Measurements from ENCODE around the gene GLCCI1. TPM values are rescaled to one million over a fixed set of nuclear protein-coding genes. Genes with fewer than 3 reads are reported as not detected.

Gene GLCCI1
- total and polyA plus RNA-seq, 2 donors (not counting 3 experiments of a cell fraction or from before 2014, with no cell fraction given) = 2.3 to 5.6 TPM

- no peaks in the 10 kb centered on the region for H3K9me1 ChIP-seq (replicated peaks; ENCODE audit: control insufficient read depth, extremely low read depth, insufficient read depth, low read length)
- H3K79me2 ChIP-seq (ENCODE audit: control insufficient read depth, insufficient read depth, low read length) = no peaks in the 10 kb centered on the region
- BruUV-seq (replicated peaks) = no TSS peak
- FAIRE-seq (peak; percentile 18), DNase-seq (ENCODE audit: low read depth, low spot score) (no peak)
- H3K27ac ChIP-seq (ENCODE audit: insufficient read depth, low read depth, low read length) = no peak overlapping the region
- no peaks in the 10 kb centered on the region for H4K20me1 ChIP-seq (replicated peaks; ENCODE audit: control insufficient read depth, extremely low read depth, insufficient read depth, low read length)
- dilution Hi-C loops (cut with MboI; ENCODE audit: extremely low pct_ligation_motif_present, low sequenced_read_pairs) (no loop called here), intact Hi-C loops (cut with micrococcal nuclease) (no loop called here)
- no peak overlapping the region for H3K4me3 ChIP-seq (replicated peaks in 1 of 3; ENCODE audit: insufficient read depth in 1 of 3, low read depth in 1 of 3, low read length in 3 of 3)
- H3K9ac ChIP-seq (replicated peaks; ENCODE audit: extremely low read depth, insufficient read depth, low read length) = no peak overlapping the region
- H3K9me3 ChIP-seq (replicated peaks; ENCODE audit: control insufficient read depth, insufficient read depth, low read length) = no peaks in the 10 kb centered on the region
- CTCF ChIA-PET = no interaction called here
- no peaks in the 10 kb centered on the region for H3K4me1 ChIP-seq (ENCODE audit: control insufficient read depth, extremely low read depth, insufficient read depth, low read length)
- TF ChIP-seq FOS (IDR thresholded peaks at IDR 0.05; ENCODE audit: borderline replicate concordance, insufficient read depth, low read length) = no peak
- TF ChIP-seq POLR2A (IDR thresholded peaks at IDR 0.05; ENCODE audit: low read depth, low read length) = no peak
- TF ChIP-seq JUN (IDR thresholded peaks at IDR 0.05; ENCODE audit: borderline replicate concordance, insufficient read depth, insufficient read length, low read depth) = no peak
- no peak for TF ChIP-seq EZH2 (IDR thresholded peaks at IDR 0.05; ENCODE audit: borderline replicate concordance, low read depth, low read length, severe bottlenecking)
- TF ChIP-seq CTCF (IDR thresholded peaks at IDR 0.05; ENCODE audit: extremely low read depth in 1 of 2, insufficient read depth in 1 of 2, low read depth in 1 of 2, low read length in 2 of 2) = no peak
- no peak for TF ChIP-seq POLR2AphosphoS5 (IDR thresholded peaks at IDR 0.05; ENCODE audit: insufficient read depth, low read depth, low read length)
- TF ChIP-seq MYC (IDR thresholded peaks at IDR 0.05; ENCODE audit: low read depth, low read length) = no peak
- no peak for TF ChIP-seq GATA2 (IDR thresholded peaks at IDR 0.05; ENCODE audit: insufficient read depth, insufficient read length, low read depth, low read length)
- no peak for TF ChIP-seq MAX (IDR thresholded peaks at IDR 0.05; ENCODE audit: insufficient read depth, insufficient read length)
- POLR2A ChIA-PET = no interaction called here
- no peak overlapping the region for H3K4me2 ChIP-seq (ENCODE audit: insufficient read depth, low read length)
- no peaks in the 10 kb centered on the region for H3K27me3 ChIP-seq (ENCODE audit: control insufficient read depth in 2 of 2, insufficient read depth in 2 of 2, low read length in 2 of 2)
- no peaks in the 10 kb centered on the region for H3K36me3 ChIP-seq (ENCODE audit: control insufficient read depth in 2 of 2, extremely low read depth in 1 of 2, insufficient read depth in 2 of 2, low read length in 2 of 2)
- H2AFZ ChIP-seq (ENCODE audit: low read depth, low read length) = no peak overlapping the region
These were observed 140.8 kb downstream of the GLCCI1 start for GRCh38 chr7:8109196-8110022.
